Lower lobe of right lung (tissue), 2 donors: ENCODE results near the gene FTCD. TPM values are rescaled to one million over a fixed set of nuclear protein-coding genes. Genes with fewer than 3 reads are reported as not detected.

Experiments used
- ATAC-seq, 2 donors: fragments of 200-7000 bp; cut with Tn5 transposase; one replicate each; pipeline ENCODE4 v1.9.1; 2020 to 2022; ENCODE audit warnings: mild to moderate bottlenecking in 2 of 2, moderate library complexity in 2 of 2
- DNase-seq: peaks from one replicate; pipeline ENCODE4 v3.0.0-alpha.2; 2020
- H3K27ac ChIP-seq: fragments of 200-600 bp; one replicate; pipeline ENCODE4 v1.8.0; 2022
- H3K27me3 ChIP-seq: fragments of 200-600 bp; one replicate; pipeline ENCODE4 v1.8.0; 2022; ENCODE audit warnings: low read depth
- H3K36me3 ChIP-seq: fragments of 200-600 bp; one replicate; pipeline ENCODE4 v1.8.0; 2022; ENCODE audit warnings: mild to moderate bottlenecking
- H3K4me1 ChIP-seq: fragments of 200-600 bp; one replicate; pipeline ENCODE4 v1.8.0; 2022
- H3K4me3 ChIP-seq: fragments of 200-600 bp; one replicate; pipeline ENCODE4 v1.8.0; 2022; ENCODE audit warnings: mild to moderate bottlenecking
- H3K9me3 ChIP-seq: fragments of 200-600 bp; one replicate; pipeline ENCODE4 v1.8.0; 2022
- intact Hi-C: fragments of 100-400 bp; cut with DNase I; formaldehyde crosslinking; loops from one replicate; pipeline ENCODE4 v1.11.0; 2022
- total RNA-seq: library from RNA; stranded (reverse); fragmentation: NEBNext Ultra II Directional; extraction: Animal tissue kit (Norgen Biotek cat#: 25700); gene quantifications from one replicate; pipeline ENCODE4 v1.2.1, GENCODE V29; 2021
- TF ChIP-seq, protein P1 (sequence below): fragments of 200-600 bp; IDR thresholded peaks from one replicate; pipeline ENCODE4 v1.8.0; 2022; ENCODE audit warnings: antibody characterized with exemption, mild to moderate bottlenecking
- donor health status: DM: no; HTN: yes; CAD: no; lungs with severe emphysema.

FTCD gene
- total RNA-seq, 1 donor from 2014 or later = 1.5 TPM

DNA sequence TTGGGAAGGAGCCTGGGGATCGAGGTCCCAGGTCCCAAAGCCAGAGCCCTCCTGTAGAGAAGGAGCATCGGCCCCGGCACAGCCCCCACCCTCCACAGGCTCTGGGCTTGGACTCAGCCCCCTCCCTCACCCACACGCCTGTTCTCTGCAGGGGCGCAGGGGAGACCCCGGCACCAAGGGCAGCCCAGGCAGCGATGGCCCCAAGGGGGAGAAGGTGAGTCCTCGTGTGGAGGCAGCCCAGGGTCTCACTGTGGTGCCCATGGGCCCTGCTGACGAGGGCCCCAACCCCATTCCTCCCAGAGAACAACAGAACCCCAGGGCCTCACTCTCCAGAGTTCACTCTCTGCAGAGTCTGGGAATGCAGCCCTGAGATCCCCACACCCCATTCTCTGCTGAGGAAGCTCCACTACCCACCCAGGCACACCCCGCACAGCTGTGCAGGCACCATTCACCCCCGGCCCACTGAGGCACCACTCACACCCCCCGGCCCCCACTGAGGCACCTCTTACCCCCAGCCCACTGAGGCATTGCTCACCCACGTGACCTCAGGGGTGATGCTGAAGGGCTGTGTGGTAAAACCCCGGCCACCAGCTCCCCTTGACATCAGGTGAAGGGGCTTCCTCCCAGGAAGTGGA lies 35.6 kb downstream of the FTCD start:
- H3K36me3 ChIP-seq = peaks cover 78% of the 10 kb centered on the region
- peaks cover 4% of the 10 kb centered on the region for H3K9me3 ChIP-seq
- intact Hi-C loops = no loop called here
- no peaks in the 10 kb centered on the region for H3K27me3 ChIP-seq
- no peak overlapping the region for H3K27ac ChIP-seq
- H3K4me1 ChIP-seq = no peaks in the 10 kb centered on the region
- no peak overlapping the region for H3K4me3 ChIP-seq
- DNase-seq = peak; percentile 34
- no peak for ATAC-seq
- TF ChIP-seq, protein P1, sequence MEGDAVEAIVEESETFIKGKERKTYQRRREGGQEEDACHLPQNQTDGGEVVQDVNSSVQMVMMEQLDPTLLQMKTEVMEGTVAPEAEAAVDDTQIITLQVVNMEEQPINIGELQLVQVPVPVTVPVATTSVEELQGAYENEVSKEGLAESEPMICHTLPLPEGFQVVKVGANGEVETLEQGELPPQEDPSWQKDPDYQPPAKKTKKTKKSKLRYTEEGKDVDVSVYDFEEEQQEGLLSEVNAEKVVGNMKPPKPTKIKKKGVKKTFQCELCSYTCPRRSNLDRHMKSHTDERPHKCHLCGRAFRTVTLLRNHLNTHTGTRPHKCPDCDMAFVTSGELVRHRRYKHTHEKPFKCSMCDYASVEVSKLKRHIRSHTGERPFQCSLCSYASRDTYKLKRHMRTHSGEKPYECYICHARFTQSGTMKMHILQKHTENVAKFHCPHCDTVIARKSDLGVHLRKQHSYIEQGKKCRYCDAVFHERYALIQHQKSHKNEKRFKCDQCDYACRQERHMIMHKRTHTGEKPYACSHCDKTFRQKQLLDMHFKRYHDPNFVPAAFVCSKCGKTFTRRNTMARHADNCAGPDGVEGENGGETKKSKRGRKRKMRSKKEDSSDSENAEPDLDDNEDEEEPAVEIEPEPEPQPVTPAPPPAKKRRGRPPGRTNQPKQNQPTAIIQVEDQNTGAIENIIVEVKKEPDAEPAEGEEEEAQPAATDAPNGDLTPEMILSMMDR = no peak

DNA sequence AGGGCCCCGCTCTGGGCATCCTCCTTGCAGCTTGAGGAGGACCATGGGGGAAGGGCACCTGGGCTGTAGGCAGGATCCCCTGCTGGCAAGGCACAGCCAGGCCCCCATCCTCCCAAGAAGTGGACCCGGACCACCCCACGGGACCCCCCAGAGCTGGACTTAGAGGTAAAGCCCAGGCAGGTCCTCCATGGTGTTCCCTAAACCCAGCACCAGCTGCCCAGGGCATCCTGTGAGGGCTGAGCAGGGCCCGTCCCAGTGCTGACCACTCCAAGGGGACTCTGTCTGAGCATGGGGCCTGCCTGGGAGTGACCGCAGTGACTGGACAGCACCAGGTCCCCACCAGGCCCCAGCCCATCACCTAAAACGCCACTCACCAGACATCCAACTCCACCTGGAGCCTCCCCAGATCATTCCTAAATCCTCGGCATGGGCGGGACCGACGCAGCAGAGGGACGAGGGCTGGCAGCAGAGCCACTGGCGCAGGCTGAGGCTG lies 36.2 kb downstream of the FTCD start:
- H3K4me1 ChIP-seq = no peaks in the 10 kb centered on the region
- DNase-seq = peak; percentile 41
- peaks cover 5% of the 10 kb centered on the region for H3K9me3 ChIP-seq
- H3K36me3 ChIP-seq = peaks cover 83% of the 10 kb centered on the region
- H3K4me3 ChIP-seq = no peak overlapping the region
- ATAC-seq = no peak
- H3K27me3 ChIP-seq = no peaks in the 10 kb centered on the region
- H3K27ac ChIP-seq = no peak overlapping the region
- intact Hi-C loops = no loop called here
- TF ChIP-seq, protein P1 = no peak

DNA sequence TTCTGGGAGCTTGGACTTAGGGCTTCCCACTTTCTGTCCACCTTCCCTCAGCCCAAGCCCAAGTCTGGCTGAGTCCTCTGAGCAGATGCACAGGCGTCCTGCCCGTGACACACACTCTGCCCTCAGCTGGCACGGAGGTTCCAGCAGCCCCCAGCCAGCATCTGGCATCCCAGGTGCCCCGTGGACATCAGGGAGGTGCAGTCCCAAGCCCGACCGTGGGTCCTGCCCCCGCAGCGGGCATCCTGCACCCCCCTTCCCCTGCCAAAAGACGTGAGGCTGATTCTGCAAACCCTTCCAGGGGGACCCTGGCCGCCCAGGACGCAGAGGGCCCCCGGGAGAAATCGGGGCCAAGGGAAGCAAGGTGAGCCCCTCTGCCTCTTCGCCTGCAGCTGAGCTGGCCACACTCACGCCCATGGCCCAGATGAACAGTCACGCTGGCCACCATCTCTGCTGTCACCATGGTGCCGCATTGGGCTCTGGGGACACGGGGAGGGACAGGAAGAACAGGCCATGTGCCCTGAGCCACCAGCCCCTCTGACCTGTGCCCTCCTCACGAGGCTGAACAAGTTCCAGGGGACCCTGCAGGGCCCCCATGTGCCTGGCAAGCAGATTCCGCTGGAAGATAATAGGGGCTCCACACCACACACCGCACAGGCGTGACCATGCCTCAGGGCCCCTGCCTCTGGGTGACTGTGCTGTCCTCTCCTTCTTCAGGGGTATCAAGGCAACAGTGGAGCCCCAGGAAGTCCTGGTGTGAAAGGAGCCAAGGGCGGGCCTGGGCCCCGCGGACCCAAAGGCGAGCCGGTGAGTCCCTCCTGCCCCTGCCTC lies 36.8 kb downstream of the FTCD start:
- H3K36me3 ChIP-seq = peaks cover 89% of the 10 kb centered on the region
- DNase-seq (peak; percentile 35), ATAC-seq (no peak)
- peaks cover 5% of the 10 kb centered on the region for H3K9me3 ChIP-seq
- TF ChIP-seq, protein P1 = no peak
- no peaks in the 10 kb centered on the region for H3K4me1 ChIP-seq
- no peak overlapping the region for H3K27ac ChIP-seq
- H3K4me3 ChIP-seq = no peak overlapping the region
- no peaks in the 10 kb centered on the region for H3K27me3 ChIP-seq
- intact Hi-C loops = no loop called here

DNA sequence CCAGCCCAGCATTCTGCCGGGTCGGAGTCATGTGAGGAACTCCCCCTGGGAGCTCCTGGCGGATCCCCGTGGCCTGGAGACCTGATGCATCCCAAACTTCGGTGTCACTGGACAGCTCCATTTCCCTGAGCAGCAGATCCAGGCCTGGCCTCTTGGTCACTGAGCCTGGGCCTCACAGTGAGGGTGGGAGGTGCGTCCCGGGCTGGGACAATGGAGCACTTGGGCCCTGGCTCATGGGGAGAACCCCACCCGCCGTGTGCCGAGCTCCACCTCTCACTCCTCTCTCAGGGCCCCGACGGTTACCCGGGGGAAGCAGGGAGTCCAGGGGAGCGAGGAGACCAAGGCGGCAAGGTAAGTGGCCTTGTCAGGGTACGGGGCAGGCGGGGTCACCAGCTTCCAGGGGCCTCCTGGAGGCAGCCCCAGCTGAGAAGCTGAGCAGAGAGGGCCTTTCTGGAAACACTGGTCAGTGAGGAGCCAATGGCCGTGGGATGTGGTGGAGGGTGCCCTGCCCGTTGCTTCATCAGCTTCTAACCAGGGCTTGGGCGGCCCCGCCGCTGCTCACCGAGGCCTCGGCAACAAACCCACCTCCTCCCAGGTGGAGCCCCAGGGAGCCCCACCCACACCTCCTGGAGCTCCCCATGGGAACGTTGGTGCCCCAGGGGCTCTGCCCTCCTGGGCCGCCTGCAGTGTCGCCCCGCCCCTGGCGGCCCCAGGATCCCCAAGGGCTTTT lies 37.6 kb downstream of the FTCD start:
- no peak overlapping the region for H3K4me3 ChIP-seq
- peaks cover 95% of the 10 kb centered on the region for H3K36me3 ChIP-seq
- TF ChIP-seq, protein P1 = no peak
- H3K9me3 ChIP-seq = peaks cover 5% of the 10 kb centered on the region
- ATAC-seq (no peak), DNase-seq (peak; percentile 44)
- no peaks in the 10 kb centered on the region for H3K4me1 ChIP-seq
- intact Hi-C loops = no loop called here
- no peak overlapping the region for H3K27ac ChIP-seq
- H3K27me3 ChIP-seq = no peaks in the 10 kb centered on the region

DNA sequence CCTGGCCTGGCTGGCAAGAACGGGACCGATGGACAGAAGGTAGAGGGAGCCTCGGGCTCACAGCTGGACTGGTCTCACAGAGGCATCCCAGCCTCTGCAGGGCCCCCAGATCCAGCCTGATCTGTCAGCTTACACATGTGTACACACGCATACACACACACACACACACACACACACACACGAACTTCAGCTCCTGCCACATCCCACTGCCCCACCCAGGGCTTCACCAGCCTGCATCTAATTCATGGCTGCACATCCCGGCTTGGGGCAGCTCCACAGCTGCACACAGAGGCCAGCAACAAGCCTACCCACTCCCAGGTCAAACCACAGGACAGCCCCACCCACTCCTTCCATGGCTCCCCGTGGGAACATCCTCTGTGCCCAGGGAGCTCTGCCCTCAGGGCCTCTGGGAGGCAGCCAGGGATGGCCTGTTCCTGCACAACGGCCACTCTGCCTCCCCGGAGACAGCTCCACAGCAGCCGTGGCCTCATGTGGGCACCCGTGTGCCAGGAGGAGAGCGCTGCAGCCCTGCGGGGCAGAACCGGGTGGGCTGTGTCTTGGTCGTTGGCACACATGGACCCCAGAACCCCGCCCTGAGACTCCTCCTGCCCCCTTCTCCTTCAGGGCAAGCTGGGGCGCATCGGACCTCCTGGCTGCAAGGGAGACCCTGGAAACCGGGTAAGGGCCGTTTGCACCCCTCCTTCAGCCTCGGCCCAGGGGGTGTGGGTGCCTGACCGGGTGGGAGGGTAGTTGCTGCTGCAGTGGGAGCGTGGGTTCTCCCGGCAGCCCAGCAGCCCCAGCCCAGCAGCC lies 38.4 kb downstream of the FTCD start:
- Histone ChIP-seq H3K4me3 (no peak overlapping the region), H3K9me3 (peaks cover 5% of the 10 kb centered on the region), H3K27me3 (no peaks in the 10 kb centered on the region), H3K4me1 (no peaks in the 10 kb centered on the region), H3K36me3 (peaks cover 95% of the 10 kb centered on the region), H3K27ac (no peak overlapping the region)
- TF ChIP-seq, protein P1 = no peak
- ATAC-seq (peak in 1 of 2 donors; percentile 2), DNase-seq (peak; percentile 36)
- intact Hi-C loops = no loop called here
